ENCODE results near the gene INO80E. TPM values are rescaled to one million over a fixed set of nuclear protein-coding genes. Genes with fewer than 3 reads are reported as not detected.
A peak's percentile ranks its signal among the peaks of the same experiment; 100 is the strongest.

Gene INO80E
- total RNA-seq, 1 donor from 2014 or later, result 114 TPM

- Histone ChIP-seq H3K27me3 (ENCODE audit: control insufficient read depth, insufficient read depth, low read length) (no peaks in the 10 kb centered on the region), H3K36me3 (ENCODE audit: control insufficient read depth, insufficient read depth, low read length) (no peaks in the 10 kb centered on the region), H3K4me3 (ENCODE audit: low read depth, low read length) (no peak overlapping the region)
- DNase-seq (ENCODE audit: low read depth), result no peak
- no peak for TF ChIP-seq CTCF (IDR thresholded peaks at IDR 0.05; ENCODE audit: insufficient read depth, low read length, poor library complexity, severe bottlenecking)
Observed at GRCh38 chr16:29968205-29968604, 27.8 kb upstream of the INO80E start.

- no peaks in the 10 kb centered on the region for H3K27me3 ChIP-seq (ENCODE audit: control insufficient read depth, insufficient read depth, low read length)
- no peak overlapping the region for H3K4me3 ChIP-seq (ENCODE audit: low read depth, low read length)
- no peak for DNase-seq (ENCODE audit: low read depth)
- TF ChIP-seq CTCF (IDR thresholded peaks at IDR 0.05; ENCODE audit: insufficient read depth, low read length, poor library complexity, severe bottlenecking), result no peak
- no peaks in the 10 kb centered on the region for H3K36me3 ChIP-seq (ENCODE audit: control insufficient read depth, insufficient read depth, low read length)
Observed at GRCh38 chr16:29971304-29971703, 24.7 kb upstream of the INO80E start.

GRCh38 chr16:29972500-29972899 is 23.5 kb upstream of the INO80E start:
- H3K27me3 ChIP-seq (ENCODE audit: control insufficient read depth, insufficient read depth, low read length), result no peaks in the 10 kb centered on the region
- TF ChIP-seq CTCF (IDR thresholded peaks at IDR 0.05; ENCODE audit: insufficient read depth, low read length, poor library complexity, severe bottlenecking), result no peak
- DNase-seq (ENCODE audit: low read depth), result no peak
- H3K36me3 ChIP-seq (ENCODE audit: control insufficient read depth, insufficient read depth, low read length), result no peaks in the 10 kb centered on the region
- no peak overlapping the region for H3K4me3 ChIP-seq (ENCODE audit: low read depth, low read length)

- Histone ChIP-seq H3K4me3 (ENCODE audit: low read depth, low read length) (no peak overlapping the region), H3K36me3 (ENCODE audit: control insufficient read depth, insufficient read depth, low read length) (peaks cover under 1% of the 10 kb centered on the region), H3K27me3 (ENCODE audit: control insufficient read depth, insufficient read depth, low read length) (no peaks in the 10 kb centered on the region)
- TF ChIP-seq CTCF (IDR thresholded peaks at IDR 0.05; ENCODE audit: insufficient read depth, low read length, poor library complexity, severe bottlenecking), result no peak
- DNase-seq (ENCODE audit: low read depth), result no peak
Observed at GRCh38 chr16:29972992-29973383, 23.1 kb upstream of the INO80E start.

GRCh38 chr16:29973384-29974246 is 22.4 kb upstream of the INO80E start, which contains the start of gene TAOK2:
Gene TAOK2, plus strand, starts transcription at chr16:29973868. Its CDS starts 3,905 bp downstream, at chr16:29977773.
- peak; percentile 89 for DNase-seq (ENCODE audit: low read depth)
- peaks cover 1% of the 10 kb centered on the region for H3K36me3 ChIP-seq (ENCODE audit: control insufficient read depth, insufficient read depth, low read length)
- H3K4me3 ChIP-seq (ENCODE audit: low read depth, low read length), result peak within 1 kb of the TSS; percentile 82
- no peaks in the 10 kb centered on the region for H3K27me3 ChIP-seq (ENCODE audit: control insufficient read depth, insufficient read depth, low read length)
- TF ChIP-seq CTCF (IDR thresholded peaks at IDR 0.05; ENCODE audit: insufficient read depth, low read length, poor library complexity, severe bottlenecking), result no peak
